HPDE6-E6E7 (cell line): ENCODE data around the gene EP400.
"Not testable (repeated sequence)": the region's sequence is repeated elsewhere in the genome, so short reads cannot be mapped to it uniquely, and the experiment has no call there.

Experiments
- DNase-seq: peaks from one replicate; pipeline ENCODE4 v3.0.0; 2011; ENCODE audit warnings: missing footprints; ENCODE audit errors: extremely low spot score

Gene EP400

GRCh38 chr12:132089407-132089910, 139.7 kb downstream of the EP400 start:
- no peak for DNase-seq

DNA sequence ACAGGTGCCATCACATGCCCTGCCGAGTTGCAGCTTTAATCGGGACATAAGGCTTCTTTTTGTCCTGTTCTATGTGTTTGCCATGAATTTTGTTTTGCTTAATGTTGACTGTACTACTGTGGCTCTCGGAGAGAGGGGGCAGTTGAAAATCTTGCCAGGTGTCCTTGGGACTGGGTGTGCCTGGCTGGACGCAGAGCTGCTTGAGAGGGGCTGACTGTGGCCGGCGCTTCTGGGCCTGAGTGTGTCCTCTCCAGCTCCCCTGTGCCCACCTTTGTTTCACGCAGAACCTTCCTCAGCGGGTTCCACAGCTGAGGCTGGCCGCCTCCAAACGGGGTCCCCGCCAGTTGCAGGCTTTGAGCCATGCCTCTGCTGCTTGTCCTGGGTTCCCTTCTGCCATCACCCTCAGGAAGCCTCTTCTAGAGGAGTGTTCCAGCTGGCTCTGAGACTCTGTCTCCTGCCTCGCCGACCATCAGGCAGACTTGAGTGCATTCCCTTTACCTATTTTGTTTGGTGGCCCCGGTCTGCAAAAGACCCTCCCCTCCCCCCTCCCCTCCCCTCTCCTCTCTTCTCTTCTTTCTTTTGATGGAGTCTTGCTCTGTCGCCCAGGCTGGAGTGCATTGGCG, 144.6 kb downstream of the EP400 start:
- DNase-seq: no peak

DNA sequence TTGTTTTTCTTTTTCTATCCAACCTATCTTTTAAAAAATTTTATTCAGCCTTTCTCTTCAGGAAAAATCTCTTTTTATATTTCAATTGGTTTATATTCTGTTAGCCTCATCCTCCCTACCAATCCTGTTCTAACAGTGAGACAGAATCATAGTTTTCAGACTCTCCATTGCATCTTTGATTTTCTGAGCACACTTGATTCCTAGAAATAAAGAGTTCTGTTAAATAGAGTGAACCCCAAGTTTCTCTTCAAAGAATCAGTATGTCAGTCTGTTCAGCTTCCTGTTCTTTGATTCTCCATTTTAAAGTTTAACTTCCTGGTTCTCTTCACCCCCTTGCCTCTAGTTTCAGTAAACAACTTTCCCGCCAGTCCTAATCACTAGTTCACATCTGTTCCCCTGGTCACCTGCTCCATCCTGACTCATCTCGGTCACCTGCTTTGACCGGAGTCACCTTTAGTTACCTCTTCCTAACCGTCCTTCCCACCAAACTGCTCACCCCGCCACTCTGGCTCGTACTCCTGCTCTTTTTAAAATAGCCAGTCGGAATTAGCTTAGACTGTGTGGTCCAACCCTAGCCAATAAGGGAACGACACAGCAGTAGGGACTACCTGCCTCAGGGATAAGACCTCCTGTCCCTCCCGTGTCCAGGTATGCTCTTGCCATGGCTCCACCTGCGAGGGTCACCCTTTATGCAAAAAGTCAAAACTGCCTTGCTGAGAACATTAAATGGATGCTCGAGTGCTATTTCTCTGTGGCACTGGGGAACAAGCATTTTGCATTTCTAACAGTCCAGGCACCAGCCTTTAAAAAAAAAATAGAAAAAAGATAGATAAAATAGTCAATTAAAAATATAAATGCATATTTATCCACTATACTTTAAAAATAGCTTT, 146.0 kb downstream of the EP400 start:
- DNase-seq: no peak

DNA sequence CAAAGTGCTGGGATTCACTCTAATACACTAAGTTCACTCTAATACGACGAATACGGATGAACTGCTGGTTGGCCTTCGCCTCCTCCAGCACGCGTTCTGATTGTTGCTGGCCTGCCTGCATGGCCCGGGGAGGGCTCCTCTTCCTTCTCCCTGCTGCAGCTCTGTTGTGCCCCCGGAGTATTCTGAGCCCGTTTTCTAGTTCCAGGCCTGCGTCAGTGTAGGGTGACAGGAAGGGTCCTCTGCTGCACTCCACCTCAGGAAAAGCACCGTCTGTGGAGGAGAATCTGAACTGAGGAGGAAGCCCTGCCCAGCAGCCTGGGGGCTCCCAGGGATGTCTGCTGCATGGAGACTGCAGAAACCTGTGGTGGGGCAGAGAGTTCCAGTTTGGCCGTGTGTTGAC, 150.0 kb downstream of the EP400 start:
- no peak for DNase-seq

GRCh38 chr12:132100306-132101065, 150.7 kb downstream of the EP400 start:
- no peak for DNase-seq

GRCh38 chr12:132102297-132102696, 152.6 kb downstream of the EP400 start:
- no peak for DNase-seq

GRCh38 chr12:132103072-132103471, 153.3 kb downstream of the EP400 start:
- DNase-seq: not testable (repeated sequence)

- no peak for DNase-seq
Observed at GRCh38 chr12:132103542-132104308, 154.0 kb downstream of the EP400 start.

- DNase-seq: no peak
Observed at GRCh38 chr12:132105467-132105866, 155.7 kb downstream of the EP400 start.

DNA sequence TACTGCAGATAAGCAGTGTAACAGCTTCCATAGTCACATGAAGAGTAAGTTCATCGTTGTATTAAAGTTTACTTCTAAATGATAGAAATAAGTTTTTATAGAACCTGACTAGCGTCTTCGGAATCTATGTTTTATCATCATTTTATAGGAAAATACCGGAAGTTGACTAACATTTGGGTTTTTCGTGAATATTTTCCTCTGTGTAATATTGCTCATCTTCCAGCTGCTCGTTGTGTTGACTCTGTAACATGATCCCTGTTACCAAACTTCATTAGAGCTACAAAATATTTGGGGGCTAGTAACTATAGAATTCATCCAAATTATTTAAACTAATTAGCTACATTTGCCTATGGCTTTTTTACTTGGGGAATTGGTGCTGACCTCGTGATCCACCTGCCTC, 157.2 kb downstream of the EP400 start:
- no peak for DNase-seq

GRCh38 chr12:132108211-132108832, 158.6 kb downstream of the EP400 start:
- no peak for DNase-seq

GRCh38 chr12:132109741-132110140, 160.0 kb downstream of the EP400 start:
- DNase-seq: no peak

GRCh38 chr12:132110677-132111076, 160.9 kb downstream of the EP400 start:
- no peak for DNase-seq

DNA sequence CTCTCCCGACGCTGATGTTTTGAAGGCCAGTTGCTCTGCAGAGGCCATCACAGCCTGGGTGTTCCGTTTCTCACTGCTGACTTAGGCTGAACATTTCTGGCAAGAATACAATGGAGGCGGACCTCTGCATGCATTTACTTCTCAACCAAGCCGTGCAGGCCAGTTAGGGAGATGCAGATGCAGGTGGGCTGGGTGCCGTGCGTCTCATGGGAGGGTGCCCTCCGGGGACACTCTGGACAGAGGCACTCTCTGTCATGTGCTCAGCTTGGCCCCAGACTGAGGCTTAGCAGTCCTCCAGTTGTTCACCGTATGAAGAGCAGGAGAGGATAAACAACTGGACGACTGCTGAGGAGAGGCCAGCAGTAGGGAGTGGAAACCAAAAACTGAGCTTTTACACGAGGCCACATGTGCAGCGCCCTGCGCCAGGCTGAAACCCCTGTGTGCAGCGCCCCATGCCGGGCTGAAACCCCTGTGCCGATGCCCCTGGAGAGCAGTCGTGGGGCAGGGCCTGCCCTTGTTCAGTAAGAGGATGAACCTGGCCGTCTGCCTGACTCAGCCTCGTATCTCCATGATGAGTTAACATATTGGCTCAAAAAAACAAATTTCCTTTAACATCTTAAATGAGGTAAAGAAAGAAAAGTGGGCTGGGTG, 162.0 kb downstream of the EP400 start:
- DNase-seq: no peak

GRCh38 chr12:132114667-132115066, 164.9 kb downstream of the EP400 start:
- DNase-seq: no peak

- DNase-seq: no peak
Observed at GRCh38 chr12:132115500-132115899, 165.8 kb downstream of the EP400 start.

- DNase-seq: no peak
Observed at GRCh38 chr12:132116709-132117557, 167.2 kb downstream of the EP400 start.

DNA sequence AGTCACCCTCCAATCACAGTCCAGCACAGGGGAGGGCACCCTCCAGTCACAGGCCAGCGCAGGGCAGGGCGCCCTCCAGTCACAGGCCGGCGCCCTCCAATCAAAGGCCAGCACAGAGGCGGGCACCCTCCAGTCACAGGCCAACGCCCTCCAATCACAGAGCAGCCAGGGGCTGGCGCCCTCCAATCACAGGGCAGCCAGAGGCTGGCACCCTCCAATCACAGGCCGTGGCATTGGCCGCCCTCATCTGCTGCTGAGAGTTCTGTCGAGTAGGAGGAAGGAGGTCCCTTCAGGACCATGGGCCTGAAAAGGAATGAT, 167.8 kb downstream of the EP400 start:
- no peak for DNase-seq

DNA sequence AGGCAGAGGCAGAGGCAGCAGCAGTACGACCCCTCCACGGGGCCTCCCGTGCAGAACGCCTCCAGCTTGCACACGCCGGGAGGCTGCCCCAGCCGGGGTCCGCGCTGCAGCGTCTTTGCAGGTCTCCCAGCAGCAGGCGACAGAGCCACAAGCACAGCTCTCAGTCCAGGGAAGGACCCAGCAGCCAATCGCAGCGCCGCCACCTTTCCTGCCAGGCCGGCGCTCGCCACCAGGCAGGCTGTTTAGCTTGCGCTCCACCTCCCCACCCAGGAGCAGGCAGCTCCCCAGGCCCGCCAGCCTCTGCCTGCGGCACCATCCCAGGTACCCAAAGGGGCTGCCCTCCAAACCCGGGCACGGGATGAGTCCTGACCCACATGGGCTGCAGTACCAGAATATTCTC, 169.1 kb downstream of the EP400 start:
- no peak for DNase-seq

DNA sequence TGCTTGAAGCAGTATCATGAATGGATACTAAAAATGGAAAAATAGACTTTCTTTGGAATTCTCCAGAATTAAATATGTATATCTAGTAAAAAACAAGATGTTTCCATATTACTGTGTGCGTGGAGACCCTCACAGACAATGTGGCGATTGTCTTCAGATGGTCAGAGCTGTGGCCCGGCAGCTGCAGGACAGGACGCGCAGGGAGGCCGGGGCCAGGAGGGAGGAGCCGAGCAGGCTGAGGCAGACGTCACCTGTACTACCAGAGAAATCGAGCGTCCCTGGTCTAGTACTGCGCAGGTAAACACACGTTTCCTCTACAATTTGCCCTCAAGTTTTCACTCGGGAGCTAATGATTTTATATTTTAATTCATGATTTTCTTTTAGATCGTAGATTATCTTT, 171.5 kb downstream of the EP400 start:
- no peak for DNase-seq
